Measurements from ENCODE around the gene IGF2BP3.

The IGF2BP3 gene

GRCh38 chr7:23394488-23395171 lies 75.7 kb downstream of the IGF2BP3 start:
- in situ Hi-C loops (cut with HindIII; ENCODE audit: low pct_ligation_motif_present, low pct_unique_long_range_greater_than_20kb, low sequenced_read_pairs) = no loop called here
- no peak for DNase-seq

DNA sequence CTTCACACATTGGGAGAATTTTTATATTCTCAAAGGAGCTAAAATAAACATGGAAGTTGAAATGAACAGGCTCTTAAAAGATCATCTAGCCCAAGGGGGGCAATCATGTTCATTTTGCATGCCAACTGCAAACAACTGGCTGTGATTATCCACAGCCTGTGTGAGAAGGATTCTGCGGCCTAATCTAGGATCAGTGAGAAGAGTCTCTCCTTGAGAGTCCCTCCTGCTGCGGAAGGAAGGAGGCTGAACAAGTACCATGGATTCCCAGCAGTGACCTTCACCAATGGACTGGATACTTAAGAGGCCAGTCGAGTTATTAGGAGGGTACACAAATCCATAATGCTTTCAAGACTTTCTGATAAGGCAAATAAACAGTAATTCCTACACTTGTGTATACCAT lies 76.7 kb downstream of the IGF2BP3 start:
- no peak for DNase-seq
- in situ Hi-C loops (cut with HindIII; ENCODE audit: low pct_ligation_motif_present, low pct_unique_long_range_greater_than_20kb, low sequenced_read_pairs) = no loop called here

- no peak for DNase-seq
- in situ Hi-C loops (cut with HindIII; ENCODE audit: low pct_ligation_motif_present, low pct_unique_long_range_greater_than_20kb, low sequenced_read_pairs) = no loop called here
Observed at GRCh38 chr7:23389701-23390100, 80.6 kb downstream of the IGF2BP3 start.

DNA sequence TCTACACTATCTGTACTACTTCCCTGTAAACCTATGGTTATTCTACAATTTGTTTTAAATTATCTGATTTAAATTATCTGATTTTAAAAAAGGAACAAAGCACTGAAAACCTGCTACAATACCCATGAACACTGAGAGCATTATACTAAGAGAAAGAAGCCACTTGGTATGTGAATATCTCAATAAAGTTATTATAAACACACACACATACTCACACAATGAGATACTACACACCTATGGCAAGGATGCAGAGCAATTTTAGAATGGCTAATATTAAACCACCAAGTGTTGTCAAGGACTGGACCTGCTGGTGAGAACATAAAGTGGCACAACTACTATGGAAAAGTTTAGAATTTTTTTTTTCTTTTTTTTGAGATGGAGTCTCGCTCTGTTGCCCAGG lies 82.7 kb downstream of the IGF2BP3 start:
- no peak for DNase-seq
- in situ Hi-C loops (cut with HindIII; ENCODE audit: low pct_ligation_motif_present, low pct_unique_long_range_greater_than_20kb, low sequenced_read_pairs) = no loop called here

DNA sequence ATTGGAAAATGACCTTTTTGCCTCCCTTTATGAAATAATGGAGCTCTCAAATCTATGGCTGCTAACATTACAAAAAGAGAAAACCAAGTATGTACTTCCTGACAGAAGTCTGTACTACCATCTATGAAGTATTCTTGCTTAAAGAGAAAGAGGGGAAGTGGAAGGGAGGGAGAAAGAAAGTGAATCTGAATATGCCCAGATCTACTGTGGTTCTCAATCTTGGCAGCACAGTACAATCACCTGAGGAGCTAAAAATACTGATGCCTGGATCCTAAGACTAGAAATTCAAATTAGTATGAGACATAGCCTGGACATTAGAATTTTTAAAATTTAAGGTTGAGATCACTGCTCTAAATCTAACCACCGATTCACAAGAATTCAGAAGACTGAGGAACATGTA lies 85.2 kb downstream of the IGF2BP3 start:
- in situ Hi-C loops (cut with HindIII; ENCODE audit: low pct_ligation_motif_present, low pct_unique_long_range_greater_than_20kb, low sequenced_read_pairs) = no loop called here
- DNase-seq = no peak

GRCh38 chr7:23383225-23383624 lies 87.1 kb downstream of the IGF2BP3 start:
- no peak for DNase-seq
- in situ Hi-C loops (cut with HindIII; ENCODE audit: low pct_ligation_motif_present, low pct_unique_long_range_greater_than_20kb, low sequenced_read_pairs) = no loop called here

GRCh38 chr7:23380961-23381360 lies 89.3 kb downstream of the IGF2BP3 start:
- no peak for DNase-seq
- in situ Hi-C loops (cut with HindIII; ENCODE audit: low pct_ligation_motif_present, low pct_unique_long_range_greater_than_20kb, low sequenced_read_pairs) = no loop called here

DNA sequence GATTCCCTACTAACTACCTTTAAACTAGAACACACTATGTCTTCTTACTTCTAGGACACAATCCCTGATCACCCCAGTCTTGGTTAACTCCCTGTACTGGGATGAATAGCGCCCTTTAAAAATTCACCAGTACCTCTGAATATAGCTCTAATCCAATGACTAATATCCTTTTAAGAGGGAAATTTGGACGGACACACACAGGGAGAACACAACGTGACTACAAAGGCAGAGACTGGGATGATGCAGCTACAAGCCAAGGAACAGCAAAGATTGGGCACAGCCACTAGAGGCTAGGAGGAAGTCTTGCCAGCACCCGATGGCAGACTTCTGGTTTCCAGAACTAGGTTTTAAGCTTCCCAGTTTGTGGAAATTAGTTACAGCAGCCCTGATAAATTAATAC lies 89.7 kb downstream of the IGF2BP3 start:
- DNase-seq = no peak
- in situ Hi-C loops (cut with HindIII; ENCODE audit: low pct_ligation_motif_present, low pct_unique_long_range_greater_than_20kb, low sequenced_read_pairs) = no loop called here

DNA sequence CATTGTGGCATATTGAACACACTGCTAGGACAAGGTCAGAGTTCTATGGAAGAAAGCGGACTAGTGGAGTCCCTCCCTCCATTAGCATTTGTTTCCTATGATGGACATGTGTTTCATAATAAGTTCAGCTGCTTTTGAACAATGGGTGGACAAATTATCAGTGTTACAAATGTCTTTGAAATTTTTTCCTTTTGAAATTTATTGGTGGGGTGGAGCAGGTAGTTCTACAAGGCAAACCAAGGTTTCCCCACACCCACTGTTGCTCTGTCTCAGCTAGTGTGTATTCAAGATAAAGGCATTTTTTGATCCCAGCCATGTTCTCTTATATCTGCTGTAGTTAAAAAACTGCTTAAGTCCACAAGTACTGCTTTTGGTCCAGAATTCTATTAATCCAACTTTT lies 91.3 kb downstream of the IGF2BP3 start:
- DNase-seq = no peak
- in situ Hi-C loops (cut with HindIII; ENCODE audit: low pct_ligation_motif_present, low pct_unique_long_range_greater_than_20kb, low sequenced_read_pairs) = no loop called here

GRCh38 chr7:23377134-23377533 lies 93.2 kb downstream of the IGF2BP3 start:
- DNase-seq = peak; percentile 15

DNA sequence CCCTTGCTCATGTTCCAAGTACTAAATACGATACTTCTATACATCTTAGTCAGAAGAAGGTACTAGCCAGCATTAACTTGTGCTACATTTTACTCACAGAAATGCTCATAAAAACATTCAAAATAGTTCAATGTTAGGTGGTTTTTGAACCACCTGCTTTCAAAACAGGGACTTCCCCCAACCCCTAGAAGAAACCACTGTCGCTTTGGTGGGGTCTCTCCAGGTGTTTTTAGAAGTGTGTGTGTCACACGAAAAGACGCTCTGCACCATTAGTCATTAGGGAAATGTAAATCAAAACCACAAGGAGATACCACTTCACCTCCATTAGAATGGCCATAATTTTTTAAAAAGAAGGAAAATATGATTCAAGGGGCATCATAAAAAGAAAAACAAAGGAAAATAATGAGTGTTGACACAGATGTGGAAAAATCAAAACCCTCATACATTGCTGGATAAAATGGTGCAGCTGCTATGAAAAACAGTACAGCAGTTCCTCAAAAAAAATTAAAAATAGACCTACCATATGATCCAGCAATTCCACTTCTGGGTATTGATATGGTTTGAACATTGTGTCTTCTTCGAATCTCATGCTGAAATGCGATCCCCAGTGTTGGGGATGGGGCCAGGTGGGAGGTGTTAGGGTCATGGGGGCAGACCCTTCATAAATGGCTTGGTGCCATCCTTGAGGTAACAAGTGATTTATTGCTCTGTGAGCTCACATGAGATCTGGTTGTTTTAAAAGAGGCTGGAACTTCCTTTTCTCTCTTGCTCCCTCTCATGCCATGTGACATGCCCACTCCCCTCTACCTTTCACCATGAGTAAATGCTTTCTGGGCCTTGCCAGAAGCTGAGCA lies 96.9 kb downstream of the IGF2BP3 start:
- in situ Hi-C loops (cut with HindIII; ENCODE audit: low pct_ligation_motif_present, low pct_unique_long_range_greater_than_20kb, low sequenced_read_pairs) = no loop called here
- no peak for DNase-seq

More at GRCh38 chr7:23377134-23377533, 93.2 kb downstream of the IGF2BP3 start:
- in situ Hi-C loops (cut with HindIII; ENCODE audit: low pct_ligation_motif_present, low pct_unique_long_range_greater_than_20kb, low sequenced_read_pairs) = no loop called here

DNA sequence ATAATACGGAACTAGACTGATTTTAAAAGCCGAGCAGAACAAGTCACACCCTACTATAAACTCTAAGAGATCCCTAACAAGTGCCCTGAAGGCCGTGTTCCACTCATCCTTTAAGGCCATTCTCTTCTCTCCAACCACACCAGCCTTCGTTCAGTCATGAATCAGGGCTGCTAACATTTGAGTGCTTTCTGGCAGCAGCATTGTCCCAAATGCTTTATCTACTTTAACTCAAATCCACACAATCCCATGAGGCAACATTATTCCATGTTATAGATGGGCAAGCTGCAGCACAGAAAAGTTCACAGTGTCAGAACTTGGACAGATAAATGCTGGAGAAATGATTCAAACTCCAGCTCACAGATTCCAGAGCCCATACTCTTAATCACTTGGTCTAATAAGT lies 97.7 kb downstream of the IGF2BP3 start:
- DNase-seq = no peak
- in situ Hi-C loops (cut with HindIII; ENCODE audit: low pct_ligation_motif_present, low pct_unique_long_range_greater_than_20kb, low sequenced_read_pairs) = no loop called here

GRCh38 chr7:23371654-23372053 lies 98.6 kb downstream of the IGF2BP3 start:
- DNase-seq = no peak
- in situ Hi-C loops (cut with HindIII; ENCODE audit: low pct_ligation_motif_present, low pct_unique_long_range_greater_than_20kb, low sequenced_read_pairs) = no loop called here

GRCh38 chr7:23369695-23370404 lies 100.4 kb downstream of the IGF2BP3 start:
- in situ Hi-C loops (cut with HindIII; ENCODE audit: low pct_ligation_motif_present, low pct_unique_long_range_greater_than_20kb, low sequenced_read_pairs) = no loop called here
- no peak for DNase-seq

DNA sequence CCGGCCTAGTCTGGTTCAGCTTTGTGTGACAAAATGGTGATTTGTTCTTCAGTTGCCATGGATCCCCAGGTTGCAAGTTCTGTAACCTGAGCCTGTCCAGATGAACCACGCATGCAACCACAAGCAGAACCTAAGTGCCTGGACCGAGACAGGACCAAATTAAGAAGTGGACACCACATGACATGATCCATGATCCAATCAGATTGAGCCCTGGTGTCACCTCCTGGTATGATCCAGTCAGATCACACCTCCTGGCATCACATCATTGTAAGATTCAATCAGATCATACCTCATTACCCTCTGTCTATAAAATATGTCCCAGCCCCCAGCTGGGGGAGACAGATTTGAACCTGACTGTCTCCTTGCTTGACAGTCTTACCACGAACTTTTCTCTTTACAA lies 101.2 kb downstream of the IGF2BP3 start:
- in situ Hi-C loops (cut with HindIII; ENCODE audit: low pct_ligation_motif_present, low pct_unique_long_range_greater_than_20kb, low sequenced_read_pairs) = no loop called here

DNA sequence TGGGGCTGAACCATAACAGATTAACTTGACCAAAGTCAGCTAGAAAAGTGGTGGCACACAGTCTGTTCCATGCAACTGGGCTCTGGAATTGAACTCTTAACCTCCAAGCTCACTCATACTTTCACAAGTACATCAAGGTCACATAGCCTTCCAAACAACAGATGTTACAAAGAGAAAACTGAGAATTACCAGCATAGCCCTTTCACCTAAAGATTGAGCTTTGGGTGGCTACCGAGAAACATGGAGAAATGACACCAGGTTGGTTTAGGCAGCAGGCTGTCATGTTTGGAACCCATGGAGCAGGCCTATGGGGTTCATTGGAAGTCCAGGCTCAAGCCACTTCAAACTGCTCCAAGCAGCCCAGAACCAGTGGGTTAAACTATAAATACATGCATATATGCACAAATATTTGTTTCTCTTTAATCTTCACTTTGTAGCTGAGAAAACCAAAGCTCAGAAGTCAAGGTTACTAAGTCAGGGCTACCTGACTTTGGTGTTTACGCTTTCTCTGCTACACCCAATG lies 112.1 kb downstream of the IGF2BP3 start:
- in situ Hi-C loops (cut with HindIII; ENCODE audit: low pct_ligation_motif_present, low pct_unique_long_range_greater_than_20kb, low sequenced_read_pairs) = no loop called here
- no peak for DNase-seq

More for the DNA sequence above, 101.2 kb downstream of the IGF2BP3 start:
- DNase-seq = no peak

- in situ Hi-C loops (cut with HindIII; ENCODE audit: low pct_ligation_motif_present, low pct_unique_long_range_greater_than_20kb, low sequenced_read_pairs) = no loop called here
- DNase-seq = peak; percentile 65
Observed at GRCh38 chr7:23357190-23358093, 112.8 kb downstream of the IGF2BP3 start.

DNA sequence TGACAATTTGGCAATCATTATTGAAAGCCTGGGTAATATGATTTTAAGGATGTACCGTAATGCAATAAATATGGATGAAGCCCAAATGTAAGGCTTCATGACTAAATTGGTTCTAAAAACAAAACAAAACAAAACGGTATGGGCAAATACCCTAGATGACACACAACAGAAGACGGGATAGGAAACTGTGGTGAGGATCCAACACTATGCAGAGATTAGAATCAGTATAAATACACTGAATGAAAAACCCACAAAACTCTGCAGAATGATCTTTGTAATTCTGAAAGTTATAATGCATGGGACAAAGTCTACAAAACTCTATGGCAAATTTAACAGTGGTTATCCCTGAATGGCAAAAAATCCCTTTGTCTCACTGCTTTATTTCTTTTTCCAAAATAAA lies 113.6 kb downstream of the IGF2BP3 start:
- in situ Hi-C loops (cut with HindIII; ENCODE audit: low pct_ligation_motif_present, low pct_unique_long_range_greater_than_20kb, low sequenced_read_pairs) = no loop called here

More for the DNA sequence above, 113.6 kb downstream of the IGF2BP3 start:
- no peak for DNase-seq
